ENCODE data around the gene STAG2. TPM values are rescaled to one million over a fixed set of nuclear protein-coding genes. Genes with fewer than 3 reads are reported as not detected.
A peak's percentile ranks its signal among the peaks of the same experiment; 100 is the strongest.
"Not testable (repeated sequence)": the region's sequence is repeated elsewhere in the genome, so short reads cannot be mapped to it uniquely, and the experiment has no call there.

The STAG2 gene
- total RNA-seq, 1 donor from 2014 or later, result 79.5 TPM

GRCh38 chrX:124035657-124036056 is 74.2 kb downstream of the STAG2 start:
- DNase-seq (ENCODE audit: low read depth in 2 of 2), result no peak

- DNase-seq (ENCODE audit: low read depth in 2 of 2), result no peak
These were observed 80.5 kb downstream of the STAG2 start for GRCh38 chrX:124042042-124042441.

GRCh38 chrX:124045109-124045508 is 83.6 kb downstream of the STAG2 start:
- no peak for DNase-seq (ENCODE audit: low read depth in 2 of 2)

- DNase-seq (ENCODE audit: low read depth in 2 of 2), result not testable (repeated sequence)
These were observed 122.9 kb downstream of the STAG2 start for GRCh38 chrX:124084417-124084816.

DNA sequence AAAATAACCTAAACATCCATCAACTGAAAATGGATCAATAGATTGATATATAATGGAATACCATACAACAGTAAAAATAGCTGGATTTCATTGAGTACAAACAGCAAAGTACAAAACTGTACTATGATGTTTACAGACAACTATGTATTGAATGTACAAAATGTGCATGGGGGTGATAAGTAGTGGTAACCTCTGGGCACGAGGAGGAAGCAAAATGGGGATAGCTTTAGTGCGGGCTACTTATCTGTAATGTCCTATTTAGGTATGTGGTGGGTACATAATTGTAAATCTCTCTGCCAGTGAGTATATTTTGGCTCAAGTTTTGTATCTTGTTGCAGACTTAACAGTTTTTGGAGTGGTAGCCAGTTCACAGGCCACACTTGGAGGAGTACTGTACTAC is 123.6 kb downstream of the STAG2 start:
- no peak for DNase-seq (ENCODE audit: low read depth in 2 of 2)

DNA sequence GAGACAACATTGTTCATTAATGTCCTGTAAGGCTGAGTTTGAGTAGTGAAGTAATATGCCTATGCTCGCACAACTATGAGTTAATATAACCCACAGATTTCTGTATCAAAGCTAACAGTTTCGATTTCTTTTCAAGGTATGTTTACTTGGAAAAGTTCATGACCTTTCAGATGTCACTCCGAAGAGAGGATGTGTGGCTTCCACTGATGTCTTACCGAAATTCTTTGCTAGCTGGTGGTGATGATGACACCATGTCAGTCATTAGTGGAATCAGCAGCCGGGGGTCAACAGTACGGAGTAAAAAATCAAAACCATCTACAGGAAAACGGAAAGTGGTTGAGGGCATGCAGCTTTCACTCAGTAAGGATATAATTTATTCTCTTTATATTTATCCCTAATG is 124.9 kb downstream of the STAG2 start:
- DNase-seq (ENCODE audit: low read depth in 2 of 2), result no peak

GRCh38 chrX:124087000-124087746 is 125.7 kb downstream of the STAG2 start:
- no peak for DNase-seq (ENCODE audit: low read depth in 2 of 2)

GRCh38 chrX:124093222-124093621 is 131.7 kb downstream of the STAG2 start:
- DNase-seq (ENCODE audit: low read depth in 2 of 2), result no peak

- DNase-seq (ENCODE audit: low read depth in 2 of 2), result no peak
These were observed 135.6 kb downstream of the STAG2 start for GRCh38 chrX:124097116-124097515.

DNA sequence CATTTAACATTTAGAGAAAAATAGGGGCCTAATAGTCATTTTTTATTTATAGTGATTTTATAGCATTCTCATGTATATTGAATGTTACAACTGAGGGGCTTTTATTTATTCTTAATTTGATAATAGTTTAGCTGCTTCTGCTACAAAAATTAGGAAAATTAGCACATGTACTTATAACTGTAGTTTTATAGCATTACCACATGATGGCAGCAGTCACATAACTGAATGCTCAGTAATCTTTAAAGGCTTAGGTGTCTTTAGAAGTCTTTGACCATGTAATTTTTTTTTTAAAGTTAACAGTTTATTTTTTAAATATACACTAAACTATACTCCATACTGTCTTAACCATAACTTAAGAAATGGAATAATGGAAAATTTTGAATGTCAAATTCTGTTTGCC is 136.6 kb downstream of the STAG2 start:
- DNase-seq (ENCODE audit: low read depth in 2 of 2), result peak; percentile 6 to 36

DNA sequence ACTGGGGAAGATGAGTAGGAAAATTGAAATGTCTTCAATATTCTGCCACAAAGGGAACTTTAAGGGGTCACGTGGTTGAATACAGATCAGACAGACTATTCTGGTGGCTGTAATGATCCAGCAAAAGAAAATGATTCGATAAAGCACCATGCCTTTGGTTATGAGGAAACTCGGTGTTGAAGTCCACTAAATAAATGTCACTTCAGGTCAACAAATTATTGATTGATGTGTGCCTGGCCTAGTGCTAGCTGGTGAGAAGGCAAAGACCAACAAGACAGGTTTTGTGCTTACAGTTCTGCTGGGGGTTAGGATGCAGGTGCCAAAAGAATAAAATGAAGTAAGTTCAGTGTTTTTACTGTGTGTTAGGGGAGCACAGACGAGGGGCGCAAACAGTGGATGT is 142.5 kb downstream of the STAG2 start:
- no peak for DNase-seq (ENCODE audit: low read depth in 2 of 2)

- DNase-seq (ENCODE audit: low read depth in 2 of 2), result not testable (repeated sequence)
These were observed 143.0 kb downstream of the STAG2 start for GRCh38 chrX:124104512-124104911.

- peak in 1 of 2 donors; percentile 1 for DNase-seq (ENCODE audit: low read depth in 2 of 2)
These were observed 152.4 kb downstream of the STAG2 start for GRCh38 chrX:124113621-124114600.

- no peak for DNase-seq (ENCODE audit: low read depth in 2 of 2)
These were observed 155.8 kb downstream of the STAG2 start for GRCh38 chrX:124117325-124117724.

DNA sequence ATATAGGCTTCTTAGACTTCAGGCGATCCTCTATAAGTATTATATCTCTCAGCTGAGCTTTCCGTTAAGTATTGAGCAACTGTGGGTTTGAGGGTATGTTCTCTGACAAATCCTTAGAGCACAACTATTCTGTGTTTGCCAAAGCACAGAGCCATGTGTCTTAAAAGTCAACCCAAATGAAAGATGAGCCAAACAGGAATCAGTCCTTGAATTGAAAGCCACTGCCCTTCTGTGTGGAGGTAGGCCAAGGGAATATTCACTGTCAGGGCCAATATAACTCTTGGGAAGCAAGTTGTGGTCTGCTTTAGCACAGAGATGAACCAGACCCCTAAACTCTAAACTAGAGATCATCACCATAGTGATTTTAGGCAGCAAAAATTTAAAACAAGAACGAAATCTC is 164.0 kb downstream of the STAG2 start:
- DNase-seq (ENCODE audit: low read depth in 2 of 2), result no peak

- DNase-seq (ENCODE audit: low read depth in 2 of 2), result no peak
These were observed 166.0 kb downstream of the STAG2 start for GRCh38 chrX:124127496-124127895.

DNA sequence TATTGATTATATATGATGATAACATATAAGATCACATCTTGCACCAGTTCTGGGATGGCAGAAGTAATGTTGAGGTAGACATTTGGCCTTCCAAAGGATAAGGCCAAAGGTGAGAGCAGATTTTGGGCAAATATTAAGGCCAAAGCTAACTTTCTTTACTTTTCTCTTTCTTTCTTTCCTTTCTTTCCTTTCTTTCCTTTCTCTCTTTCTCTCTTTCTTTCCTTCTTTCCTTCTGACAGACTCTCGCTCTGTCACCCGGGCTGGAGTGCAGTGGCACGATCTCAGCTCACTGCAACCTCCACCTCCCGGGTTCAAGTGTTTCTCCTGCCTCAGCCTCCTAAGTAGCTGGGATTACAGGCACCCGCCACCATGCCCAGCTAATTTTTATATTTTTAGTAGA is 170.9 kb downstream of the STAG2 start:
- DNase-seq (ENCODE audit: low read depth in 2 of 2), result not testable (repeated sequence)

DNA sequence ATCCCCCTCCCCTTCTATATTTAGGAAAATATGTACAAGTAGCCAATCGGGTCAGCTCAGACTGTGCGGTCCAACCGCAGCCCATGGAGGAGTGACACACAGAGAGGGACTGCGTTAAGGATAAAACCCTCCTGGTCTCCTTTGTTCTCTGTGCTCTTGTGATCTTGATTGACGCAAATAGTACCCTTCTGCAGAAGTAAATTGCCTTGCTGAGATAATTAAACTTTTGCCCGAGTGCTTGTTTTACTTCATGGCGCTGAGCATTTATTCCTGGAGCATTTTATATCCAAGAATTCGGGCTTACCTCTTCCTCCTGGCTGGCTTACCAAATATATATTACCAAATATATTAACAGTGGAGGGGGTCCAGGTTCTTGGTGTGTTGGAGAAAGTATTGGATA is 184.2 kb downstream of the STAG2 start:
- no peak for DNase-seq (ENCODE audit: low read depth in 2 of 2)

- no peak for DNase-seq (ENCODE audit: low read depth in 2 of 2)
These were observed 189.7 kb downstream of the STAG2 start for GRCh38 chrX:124151195-124151594.

Data from dermis microvascular lymphatic vessel endothelial cell (primary cell).